A673 (cell line): ENCODE data around the gene TMTC3.

Experiments used
- EZH2 ChIP-seq: fragments of 200-600 bp; sonication (generic); IDR thresholded peaks from 2 replicates; pipeline ENCODE4 v1.6.1; 2017; ENCODE audit warnings: borderline replicate concordance, low read depth, mild to moderate bottlenecking, mixed read lengths, antibody characterized with exemption, low read length; ENCODE audit not compliant: poor library complexity, severe bottlenecking
- TF ChIP-seq, protein P1 (sequence below): fragments of 300-800, 200-600 bp; sonication (generic); conservative IDR thresholded peaks from 2 replicates; pipeline ENCODE4 v1.5.1; 2017; ENCODE audit warnings: low read depth, mild to moderate bottlenecking, antibody characterized with exemption, low read length, moderate library complexity, mixed read lengths

DNA sequence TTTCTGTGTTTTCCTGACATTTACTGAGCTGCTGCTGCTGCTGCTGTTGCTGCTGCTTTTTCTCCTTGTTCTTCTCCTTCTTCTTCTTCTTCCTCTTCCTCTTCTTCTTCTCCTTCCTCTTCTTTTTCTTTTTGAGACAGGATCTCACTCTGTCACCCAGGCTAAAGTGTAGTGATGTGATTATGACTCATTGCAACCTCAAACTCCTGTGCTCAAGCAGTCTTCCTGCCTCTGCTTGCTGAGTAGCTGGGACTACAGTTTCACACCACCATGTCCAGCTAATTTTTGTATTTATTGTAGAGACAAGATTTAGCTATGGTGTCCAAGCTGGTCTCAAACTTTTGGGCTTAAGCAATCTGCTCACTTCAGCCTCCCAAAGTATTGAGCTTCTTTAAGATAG is 95.8 kb downstream of the TMTC3 start:
- TF ChIP-seq EZH2 = no peak
- TF ChIP-seq, protein P1, sequence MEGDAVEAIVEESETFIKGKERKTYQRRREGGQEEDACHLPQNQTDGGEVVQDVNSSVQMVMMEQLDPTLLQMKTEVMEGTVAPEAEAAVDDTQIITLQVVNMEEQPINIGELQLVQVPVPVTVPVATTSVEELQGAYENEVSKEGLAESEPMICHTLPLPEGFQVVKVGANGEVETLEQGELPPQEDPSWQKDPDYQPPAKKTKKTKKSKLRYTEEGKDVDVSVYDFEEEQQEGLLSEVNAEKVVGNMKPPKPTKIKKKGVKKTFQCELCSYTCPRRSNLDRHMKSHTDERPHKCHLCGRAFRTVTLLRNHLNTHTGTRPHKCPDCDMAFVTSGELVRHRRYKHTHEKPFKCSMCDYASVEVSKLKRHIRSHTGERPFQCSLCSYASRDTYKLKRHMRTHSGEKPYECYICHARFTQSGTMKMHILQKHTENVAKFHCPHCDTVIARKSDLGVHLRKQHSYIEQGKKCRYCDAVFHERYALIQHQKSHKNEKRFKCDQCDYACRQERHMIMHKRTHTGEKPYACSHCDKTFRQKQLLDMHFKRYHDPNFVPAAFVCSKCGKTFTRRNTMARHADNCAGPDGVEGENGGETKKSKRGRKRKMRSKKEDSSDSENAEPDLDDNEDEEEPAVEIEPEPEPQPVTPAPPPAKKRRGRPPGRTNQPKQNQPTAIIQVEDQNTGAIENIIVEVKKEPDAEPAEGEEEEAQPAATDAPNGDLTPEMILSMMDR = no peak
